Posterior vena cava (tissue), 2 donors: ENCODE measurements around the gene KLK6. TPM values are rescaled to one million over a fixed set of nuclear protein-coding genes. Genes with fewer than 3 reads are reported as not detected.
"Not testable (repeated sequence)": the region's sequence is repeated elsewhere in the genome, so short reads cannot be mapped to it uniquely, and the experiment has no call there.

Experiments
- DNase-seq: peaks from one replicate; pipeline ENCODE4 v3.0.0-alpha.2; 2020; ENCODE audit warnings: low spot score
- intact Hi-C, 2 donors: fragments of 100-400 bp; cut with DNase I; formaldehyde crosslinking; loops; one replicate each; pipeline versions ENCODE4 v1.14.1 to v1.14.2; 2022 to 2023
- total RNA-seq, 2 donors: library from RNA; stranded (reverse); fragmentation: NEBNext Ultra II Directional; extraction: Animal tissue kit (Norgen Biotek cat#: 25700); gene quantifications; one replicate each; pipeline ENCODE4 v1.2.1, GENCODE V29; 2021
- donor health status: DM: yes; HTN: yes; CAD: no.
- donor health status: DM: yes; HTN: yes; CAD: no.

KLK6 gene
- total RNA-seq, 2 donors from 2014 or later = not detected

DNA sequence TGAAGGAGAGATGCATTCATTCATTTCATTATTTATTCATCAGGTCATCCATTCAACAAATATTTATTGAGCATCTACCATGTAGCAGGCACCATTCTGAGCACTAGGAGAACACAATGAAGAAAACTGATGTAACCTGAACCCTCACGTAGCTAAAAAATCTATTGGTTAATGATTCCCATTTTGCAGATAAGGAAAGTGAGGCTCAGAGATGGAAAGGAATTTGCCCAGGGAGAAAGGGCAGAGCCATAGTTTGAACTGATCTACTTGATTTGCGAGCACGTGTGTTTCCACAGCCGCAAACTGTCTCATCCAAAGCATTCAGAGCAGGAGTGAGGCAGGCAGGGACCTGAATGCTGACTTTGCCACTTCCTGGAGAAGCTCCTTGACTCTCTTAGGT lies 29.3 kb upstream of the KLK6 start:
- intact Hi-C loops = no loop called here
- DNase-seq = no peak

DNA sequence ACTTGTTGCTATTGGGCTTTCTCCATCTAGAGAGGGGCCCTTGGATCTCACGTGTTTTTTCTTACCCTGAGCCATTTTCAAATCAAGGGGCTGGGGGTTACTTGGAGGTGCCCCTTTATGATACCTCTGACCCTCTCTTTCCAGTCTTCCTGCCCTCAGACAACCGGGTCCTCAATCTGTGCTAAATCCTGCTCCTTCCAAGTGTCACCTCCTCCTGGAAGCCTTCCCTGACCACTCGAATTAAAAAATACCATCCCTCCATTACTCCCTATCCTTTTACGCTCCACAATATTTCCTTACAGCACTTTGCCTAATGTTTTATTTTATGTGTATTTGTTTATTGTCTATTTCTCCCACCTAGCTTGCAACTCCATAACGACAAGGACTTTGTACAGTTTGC lies 28.7 kb upstream of the KLK6 start:
- no peak for DNase-seq
- intact Hi-C loops = no loop called here

- no peak for DNase-seq
- intact Hi-C loops = no loop called here
These were observed 24.7 kb upstream of the KLK6 start for GRCh38 chr19:50994129-50994528.

DNA sequence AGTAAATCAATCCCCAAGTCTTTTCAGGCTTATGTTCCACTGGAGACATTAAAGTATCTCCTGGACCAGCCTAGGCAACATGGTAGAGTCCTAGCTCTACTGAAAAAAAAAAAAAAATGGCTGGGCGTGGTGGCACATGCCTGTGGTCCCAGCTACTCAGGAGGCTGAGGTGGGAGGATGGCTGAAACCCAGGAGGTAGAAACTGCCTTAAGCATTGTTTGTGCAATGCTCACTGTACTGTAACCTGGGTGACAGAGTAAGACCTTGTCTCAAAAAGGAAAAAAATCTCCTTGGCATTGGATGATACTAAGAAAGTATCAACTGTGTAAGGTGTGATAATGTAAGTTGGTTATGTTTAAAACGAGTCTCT lies 23.3 kb upstream of the KLK6 start:
- intact Hi-C loops = no loop called here
- no peak for DNase-seq

DNA sequence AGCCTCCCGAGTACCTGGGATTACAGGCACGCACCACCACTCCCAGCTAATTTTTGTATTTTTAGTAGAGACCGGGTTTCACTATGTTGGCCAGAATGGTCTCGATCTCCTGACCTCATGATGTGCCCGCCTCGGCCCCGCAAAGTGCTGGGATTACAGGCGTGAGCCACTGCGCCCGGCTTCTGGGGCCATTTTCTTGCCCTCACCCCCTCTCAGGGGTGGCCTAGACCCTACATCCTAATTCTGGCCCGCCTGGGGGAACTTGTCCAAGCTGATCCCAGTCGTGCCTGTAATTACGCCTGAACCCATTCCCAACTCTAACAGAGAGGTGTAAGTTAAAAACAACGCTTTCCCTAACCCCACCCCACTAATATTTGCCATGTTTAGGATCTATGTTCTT lies 15.0 kb upstream of the KLK6 start:
- DNase-seq, intact Hi-C loops: not testable (repeated sequence)

GRCh38 chr19:50983625-50984292 lies 14.4 kb upstream of the KLK6 start, which contains the start of gene KLK7:
TSS of gene KLK7 (minus strand) at chr19:50983917. CDS start at chr19:50982399, 1,518 bp downstream.
- intact Hi-C loops = no loop called here
- DNase-seq = peak; percentile 17

DNA sequence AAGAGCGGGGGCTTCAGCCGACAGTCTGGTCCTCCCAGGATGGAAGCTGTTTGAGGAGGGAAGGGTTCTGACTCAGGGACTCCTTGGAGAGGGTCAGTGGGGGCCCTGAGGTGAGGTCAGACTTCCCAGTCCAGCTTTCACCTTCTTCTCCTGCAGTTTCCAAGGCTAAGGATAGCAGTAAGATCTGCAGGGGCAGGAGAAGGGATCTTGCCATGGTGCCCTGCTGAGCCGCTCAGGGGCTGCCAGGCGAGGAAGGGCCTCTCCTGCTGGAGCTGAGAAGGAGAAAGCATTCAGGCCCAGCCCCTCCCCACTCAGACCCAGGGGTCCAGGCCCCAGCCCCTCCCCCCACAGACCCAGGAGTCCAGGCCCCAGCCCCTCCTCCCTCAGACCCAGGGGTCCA lies 12.8 kb upstream of the KLK6 start:
- no peak for DNase-seq
- intact Hi-C loops = no loop called here

DNA sequence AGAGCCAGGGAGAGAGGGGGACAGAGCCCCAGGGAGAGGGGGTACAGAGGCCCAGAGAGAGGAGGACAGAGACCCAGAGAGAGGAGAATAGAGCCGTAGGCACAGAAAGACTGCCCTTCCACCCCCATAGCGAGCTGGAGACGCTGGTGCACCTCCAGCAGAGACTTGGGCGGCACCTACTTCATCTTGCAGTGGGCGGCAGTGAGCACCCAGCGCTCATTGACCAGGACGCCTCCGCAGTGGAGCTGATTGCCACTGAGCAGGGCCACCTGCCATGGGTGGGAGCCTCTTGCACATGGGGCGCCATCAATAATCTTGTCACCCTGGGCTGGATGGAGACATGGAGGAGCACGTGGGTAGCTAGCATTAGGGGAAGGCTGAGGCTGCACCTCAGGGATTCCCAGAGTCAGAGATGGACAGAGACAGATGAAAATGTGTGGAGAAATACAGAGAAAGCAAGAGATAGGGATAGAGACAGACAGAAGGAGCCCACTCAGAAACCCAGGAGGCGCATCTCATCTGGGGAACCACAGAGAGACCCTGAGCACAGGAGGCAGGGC lies 12.3 kb upstream of the KLK6 start:
- DNase-seq = no peak
- intact Hi-C loops = no loop called here

- DNase-seq = no peak
- intact Hi-C loops = no loop called here
These were observed 10.8 kb upstream of the KLK6 start for GRCh38 chr19:50980208-50980607.

DNA sequence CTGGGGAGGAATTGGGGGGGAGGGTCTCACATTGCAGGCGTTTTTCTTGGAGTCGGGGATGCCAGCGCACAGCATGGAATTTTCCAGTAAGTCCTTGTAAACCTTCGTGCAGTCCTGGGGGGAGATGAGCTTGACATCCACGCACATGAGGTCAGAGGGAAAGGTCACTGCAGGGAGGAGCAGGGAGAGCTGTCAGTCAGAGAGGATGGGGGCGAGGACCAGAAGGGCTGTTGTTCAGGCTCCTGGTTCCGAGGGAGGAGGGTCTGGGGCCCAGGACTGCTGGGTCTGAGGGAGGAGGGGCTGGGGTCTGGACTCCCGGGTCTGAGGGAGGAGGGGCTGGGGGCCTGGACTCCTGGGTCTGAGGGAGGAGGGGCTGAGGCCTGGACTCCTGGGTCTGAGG lies 10.4 kb upstream of the KLK6 start:
- intact Hi-C loops = no loop called here
- DNase-seq = no peak

GRCh38 chr19:50978772-50979390 lies 9.5 kb upstream of the KLK6 start:
- intact Hi-C loops = no loop called here
- DNase-seq = no peak

DNA sequence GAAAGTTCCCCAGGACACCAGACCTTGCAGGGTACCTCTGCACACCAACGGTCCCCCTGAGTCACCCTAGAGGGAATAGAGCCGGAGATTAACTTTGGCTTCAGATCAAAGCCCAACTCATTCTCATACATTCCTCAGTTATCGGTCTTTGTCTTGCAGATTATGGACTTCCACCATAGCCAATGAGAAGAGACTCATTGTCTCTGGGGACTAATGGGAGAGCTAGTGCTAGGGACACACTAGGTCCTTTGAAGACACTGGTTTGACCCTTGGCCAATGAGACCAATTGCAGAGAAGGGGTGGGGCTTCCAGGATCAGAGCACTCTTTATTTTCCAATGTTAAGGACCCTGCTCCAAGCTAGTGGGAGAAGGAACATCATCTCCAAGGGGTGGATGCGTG lies 8.2 kb upstream of the KLK6 start:
- intact Hi-C loops = no loop called here
- no peak for DNase-seq

DNA sequence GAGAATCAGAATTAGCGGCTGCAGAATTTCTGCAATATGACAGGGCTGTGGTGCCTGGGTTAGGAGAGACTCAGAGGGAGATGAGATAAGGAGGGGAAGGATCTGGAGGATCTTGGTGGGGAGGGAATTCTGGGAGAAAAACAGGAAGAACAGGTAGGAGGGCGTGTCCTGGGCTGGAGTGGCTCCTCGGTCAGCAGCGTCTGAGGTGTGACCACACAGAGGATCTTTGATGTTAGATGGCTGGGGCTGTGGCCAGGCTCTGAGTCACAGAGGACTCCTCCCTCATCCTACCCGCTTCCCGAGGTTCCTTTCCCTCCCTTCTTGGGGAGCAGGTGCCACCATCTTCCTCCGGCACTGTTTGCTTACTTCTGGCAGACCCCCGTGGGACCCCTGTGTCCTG lies 6.4 kb upstream of the KLK6 start:
- intact Hi-C loops = no loop called here
- DNase-seq = no peak

- intact Hi-C loops = no loop called here
- DNase-seq = no peak
These were observed 5.5 kb upstream of the KLK6 start for GRCh38 chr19:50974702-50975556.

DNA sequence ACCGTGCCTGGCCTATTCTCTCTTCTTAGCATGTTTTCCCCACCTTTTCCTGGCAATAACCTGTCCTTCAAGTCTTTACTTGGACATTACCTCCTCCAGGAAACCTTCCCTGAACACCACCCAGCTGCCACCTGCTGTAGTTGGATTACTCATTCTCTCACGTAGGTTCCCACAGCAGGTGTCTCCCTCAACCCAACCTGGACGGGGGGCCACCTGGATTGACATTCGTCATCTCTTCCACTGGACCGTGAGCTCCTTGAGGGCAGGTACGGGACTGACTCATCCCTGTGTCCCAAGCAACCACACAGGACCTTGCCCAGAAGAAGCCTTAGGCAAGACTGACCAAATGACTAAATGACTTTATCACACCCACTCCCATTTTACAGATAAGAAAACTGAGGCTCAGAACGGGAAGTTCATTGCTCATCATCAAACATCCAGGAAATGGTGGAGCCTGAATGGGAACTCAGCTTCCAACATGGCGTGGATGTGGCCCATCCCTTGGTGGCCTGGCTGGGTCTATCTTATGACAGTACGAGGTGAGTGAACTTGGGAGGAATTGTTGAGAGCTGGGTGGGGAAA lies 3.5 kb upstream of the KLK6 start:
- intact Hi-C loops = no loop called here
- no peak for DNase-seq

DNA sequence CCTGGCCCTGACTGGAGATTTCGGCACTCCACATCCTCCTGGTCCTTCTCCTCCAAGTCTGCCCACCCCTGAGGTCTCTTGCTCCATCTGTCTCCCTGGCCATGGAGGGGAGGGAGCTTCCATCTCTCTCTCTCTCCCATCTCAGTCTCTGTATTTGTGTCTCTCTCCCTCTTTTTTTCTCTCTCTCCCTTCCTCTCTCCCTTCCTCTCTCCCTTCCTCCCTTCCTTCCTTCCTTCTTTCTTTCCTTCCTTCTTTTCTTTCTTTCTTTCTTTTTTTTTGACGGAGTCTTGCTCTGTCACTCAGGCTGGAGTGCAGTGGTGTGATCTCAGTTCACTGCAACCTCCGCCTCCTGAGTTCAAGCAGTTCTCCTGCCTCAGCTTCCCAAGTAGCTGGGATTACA lies 419 bp upstream of the KLK6 start:
- intact Hi-C loops, DNase-seq: not testable (repeated sequence)

DNA sequence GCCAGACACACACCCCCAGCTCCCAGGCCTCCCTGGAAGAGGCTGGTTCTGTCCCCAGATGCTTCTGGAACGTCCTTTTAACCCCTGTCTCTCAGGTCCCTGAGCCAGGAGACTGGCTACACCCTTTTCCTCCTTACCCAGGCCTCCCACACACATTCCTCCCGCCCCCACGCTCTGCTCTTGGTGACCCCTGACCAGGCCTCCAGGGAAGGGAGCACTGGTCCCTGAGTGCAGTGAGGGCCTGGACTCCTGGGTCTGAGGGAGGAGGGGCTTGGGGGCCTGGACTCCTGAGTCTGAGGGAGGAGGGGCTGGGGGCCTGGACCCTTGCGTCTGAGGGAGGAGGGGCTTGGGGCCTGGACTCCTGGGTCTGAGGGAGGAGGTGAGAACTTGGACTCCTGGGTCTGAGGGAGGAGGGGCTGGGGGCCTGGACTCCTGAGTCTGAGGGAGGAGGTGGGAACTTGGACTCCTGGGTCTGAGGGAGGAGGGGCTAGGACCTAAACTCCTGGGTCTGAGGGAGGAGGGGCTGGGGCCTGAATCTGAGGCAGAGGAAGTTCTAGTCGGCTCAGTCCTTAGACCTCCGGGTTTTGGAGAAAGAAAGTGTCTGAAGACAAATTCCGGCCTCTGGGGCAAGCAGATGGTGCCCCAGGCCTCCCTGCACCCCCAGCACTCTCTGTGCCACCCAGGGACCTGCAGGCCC lies 527 bp downstream of the KLK6 start:
- intact Hi-C loops = no loop called here
- DNase-seq = no peak

DNA sequence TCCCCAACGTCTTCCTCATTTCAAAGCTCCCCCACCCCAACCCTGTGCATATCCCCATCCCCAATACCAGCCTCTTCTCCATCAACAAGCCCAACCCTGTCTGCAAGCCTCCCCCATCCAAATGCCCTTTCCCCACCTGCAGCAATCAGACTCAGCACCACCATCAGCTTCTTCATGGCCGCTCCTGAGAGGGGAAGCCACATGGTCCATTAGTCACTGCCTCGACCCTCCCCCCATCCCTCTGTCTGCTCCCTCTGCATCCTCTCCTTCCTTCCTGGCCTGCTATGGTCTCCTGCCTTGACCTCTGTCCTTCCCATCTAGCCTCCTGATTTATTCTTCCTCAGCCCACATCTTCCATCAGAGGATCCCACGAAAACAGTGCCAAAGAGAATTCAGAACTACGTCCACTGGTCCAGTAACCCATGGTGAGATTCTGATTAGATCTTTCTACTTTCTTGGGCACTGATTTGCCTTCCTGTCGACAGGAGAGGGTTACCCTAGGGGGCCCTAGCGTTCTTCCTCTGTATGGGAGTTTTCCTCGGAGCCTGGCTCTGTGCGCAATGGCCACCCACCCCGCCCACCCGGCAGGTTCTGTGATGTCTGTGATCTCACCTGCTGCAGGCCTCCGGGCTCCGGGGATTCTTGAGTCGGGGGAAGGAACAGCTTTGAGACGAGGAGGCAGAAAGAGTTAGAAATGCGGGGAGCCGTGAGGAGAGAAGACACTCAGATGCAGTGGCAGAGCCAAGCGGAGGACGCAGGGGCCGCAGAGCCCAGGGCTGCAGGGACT lies 1.3 kb downstream of the KLK6 start:
- intact Hi-C loops = no loop called here
- DNase-seq = no peak

- no peak for DNase-seq
- intact Hi-C loops = no loop called here
These were observed 5.1 kb downstream of the KLK6 start for GRCh38 chr19:50964266-50964665.
